Right cardiac atrium (tissue), 5 donors: ENCODE results near the gene NKIRAS1. TPM values are rescaled to one million over a fixed set of nuclear protein-coding genes. Genes with fewer than 3 reads are reported as not detected.
"Not testable (repeated sequence)": the region's sequence is repeated elsewhere in the genome, so short reads cannot be mapped to it uniquely, and the experiment has no call there.

Experiments used
- ATAC-seq, 2 donors: fragments of 200-7000 bp; cut with Tn5 transposase; one replicate each; pipeline versions ENCODE4 v1.8.0 to v1.9.1; 2020; ENCODE audit warnings: moderate library complexity in 2 of 2, mild to moderate bottlenecking in 1 of 2
- DNase-seq, 3 donors: peaks; one replicate each; pipeline ENCODE4 v3.0.0-alpha.2; 2020
- H3K27ac ChIP-seq: one replicate; pipeline ENCODE4 v1.5.1; 2013; ENCODE audit warnings: mild to moderate bottlenecking, low read length, control low read depth, moderate library complexity
- H3K27me3 ChIP-seq: one replicate; pipeline ENCODE4 v1.6.1; 2013; ENCODE audit not compliant: control insufficient read depth, insufficient read depth
- H3K4me1 ChIP-seq: one replicate; pipeline ENCODE4 v1.6.1; 2013; ENCODE audit warnings: low read length; ENCODE audit not compliant: control insufficient read depth, insufficient read depth
- H3K4me3 ChIP-seq: one replicate; pipeline ENCODE4 v1.5.1; 2013; ENCODE audit warnings: low read length, control low read depth
- H3K9me3 ChIP-seq: one replicate; pipeline ENCODE4 v1.6.1; 2013; ENCODE audit warnings: low read length; ENCODE audit not compliant: control insufficient read depth
- WGBS: extraction: QIAGEN DNeasy Blood & Tissue Kit; methylation state at CpG from one replicate; pipeline ENCODE4 v1.1.7; 2013; 5-methylcytosine and 5-hydroxymethylcytosine counted together
- intact Hi-C, 4 donors: fragments of 100-400 bp; cut with DNase I; formaldehyde crosslinking; loops; one replicate each; pipeline versions ENCODE4 v1.11.0 to v1.14.0; 2022 to 2023
- polyA plus RNA-seq: library from polyadenylated mRNA; stranded (reverse); fragments of 200-250 nt; gene quantifications from one replicate; pipeline ENCODE4 v1.2.3, GENCODE V29; 2013
- total RNA-seq, 4 donors: library from RNA; stranded (reverse); fragmentation: NEBNext Ultra II Directional; extraction: Animal tissue kit (Norgen Biotek cat#: 25700); gene quantifications; one replicate each; pipeline ENCODE4 v1.2.1, GENCODE V29; 2021
- donor health status: healthy with polysubstance abuse.
- donor health status: DM: no; HTN: yes; CAD: no.
- donor health status: DM: no; HTN: no; CAD: no.
- donor health status: DM: no; HTN: yes; CAD: no; lungs with severe emphysema.
- donor health status: DM: yes; HTN: yes; CAD: no.

Gene NKIRAS1
- total and polyA plus RNA-seq, 5 donors: 15.1 to 19.1 (median 17.2) TPM

DNA sequence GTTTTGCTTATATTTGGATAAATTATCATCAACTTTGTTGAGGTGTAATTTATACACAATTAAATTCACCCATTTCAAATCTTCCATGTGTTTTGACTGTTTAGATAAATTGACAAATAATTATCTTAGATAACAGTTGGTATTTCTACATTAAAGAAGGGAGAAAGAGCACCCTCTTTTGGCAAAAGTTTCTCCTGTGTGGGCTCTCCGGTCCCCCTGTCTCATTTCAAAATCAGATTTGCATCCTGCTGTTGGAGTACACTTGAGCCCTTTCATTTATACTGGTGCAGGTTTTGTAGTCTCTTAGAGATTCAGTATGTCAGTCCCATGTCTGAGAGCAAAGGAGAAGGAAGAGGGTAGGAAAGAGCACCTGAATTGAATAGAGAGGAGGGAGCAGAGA lies 49.4 kb downstream of the NKIRAS1 start:
- no peaks in the 10 kb centered on the region for H3K9me3 ChIP-seq
- no peak overlapping the region for H3K27ac ChIP-seq
- H3K27me3 ChIP-seq: no peaks in the 10 kb centered on the region
- H3K4me1 ChIP-seq: peaks cover 13% of the 10 kb centered on the region
- WGBS: 80% methylated on average over 1 of the region's 1 CpG
- ATAC-seq: no peak
- H3K4me3 ChIP-seq: no peak overlapping the region
- DNase-seq: no peak
- intact Hi-C loops: no loop called here

DNA sequence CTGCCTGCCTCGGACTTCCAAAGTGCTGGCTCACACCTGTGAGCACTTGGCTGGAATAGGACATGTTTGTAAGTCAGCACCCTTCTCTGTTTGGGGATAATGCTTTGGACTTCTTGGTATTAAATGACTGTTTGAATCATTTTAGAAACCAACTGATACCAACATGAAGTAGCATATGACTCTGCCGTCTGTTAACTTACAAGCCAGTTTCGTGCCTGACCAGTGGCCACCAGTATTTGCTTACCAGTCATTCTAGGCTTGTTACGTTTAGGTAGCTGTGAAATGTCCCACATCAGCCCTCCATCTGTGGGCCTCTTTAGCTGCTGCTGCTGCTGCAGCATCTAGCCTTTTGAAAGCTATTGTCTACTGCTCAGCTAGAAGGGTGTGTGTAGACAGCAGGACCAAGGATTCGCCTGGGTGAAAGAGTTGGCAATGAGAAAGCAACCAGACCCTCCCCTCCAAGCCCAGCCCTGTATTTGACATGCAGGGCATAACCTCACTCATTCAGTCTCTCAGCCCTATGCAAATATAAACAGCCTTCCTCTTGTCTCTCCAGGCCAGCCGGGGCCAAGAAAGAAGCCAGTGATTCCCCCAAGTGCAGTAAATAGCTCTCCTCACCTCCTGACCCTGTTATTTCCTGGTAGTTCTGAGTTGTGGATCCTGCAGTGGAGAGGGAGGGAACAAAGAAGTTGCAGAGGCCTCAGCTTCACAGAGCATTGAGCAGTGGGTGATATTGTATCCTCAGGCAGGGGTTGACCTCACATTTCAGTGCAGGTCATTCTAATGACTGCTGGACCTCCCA lies 51.0 kb downstream of the NKIRAS1 start:
- no peak overlapping the region for H3K4me3 ChIP-seq
- H3K4me1 ChIP-seq: peaks cover 13% of the 10 kb centered on the region
- no peaks in the 10 kb centered on the region for H3K27me3 ChIP-seq
- H3K27ac ChIP-seq: no peak overlapping the region
- H3K9me3 ChIP-seq: no peaks in the 10 kb centered on the region
- DNase-seq (no peak), ATAC-seq (peak; percentile 50 to 64)
- WGBS: 45% methylated on average over 6 of the region's 6 CpGs
- intact Hi-C loops: no loop called here

DNA sequence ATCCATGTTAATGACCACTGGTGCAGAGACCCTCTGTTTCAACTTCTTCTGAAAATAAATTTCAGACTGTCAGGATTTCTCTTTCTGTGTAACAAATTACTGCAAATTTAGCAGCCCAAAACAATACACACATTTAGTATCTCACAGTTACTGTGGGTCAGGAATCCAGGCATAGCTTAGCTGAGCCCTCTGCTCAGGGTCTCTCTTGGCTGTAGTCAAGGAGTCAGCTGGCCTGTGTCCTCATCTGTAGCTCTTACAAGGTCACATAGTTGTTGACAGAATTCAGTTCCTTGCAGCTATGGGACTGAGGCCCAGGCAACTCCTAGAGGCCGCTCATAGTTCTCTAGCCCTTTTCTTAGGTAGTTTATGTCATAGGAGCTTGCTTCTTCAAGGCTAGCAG lies 51.9 kb downstream of the NKIRAS1 start:
- Histone ChIP-seq H3K9me3 (no peaks in the 10 kb centered on the region), H3K4me3 (no peak overlapping the region), H3K27me3 (no peaks in the 10 kb centered on the region), H3K27ac (no peak overlapping the region), H3K4me1 (peaks cover 9% of the 10 kb centered on the region)
- intact Hi-C loops: no loop called here
- 58% methylated on average over 1 of the region's 1 CpG for WGBS
- ATAC-seq (peak; percentile 48 to 75), DNase-seq (no peak)

DNA sequence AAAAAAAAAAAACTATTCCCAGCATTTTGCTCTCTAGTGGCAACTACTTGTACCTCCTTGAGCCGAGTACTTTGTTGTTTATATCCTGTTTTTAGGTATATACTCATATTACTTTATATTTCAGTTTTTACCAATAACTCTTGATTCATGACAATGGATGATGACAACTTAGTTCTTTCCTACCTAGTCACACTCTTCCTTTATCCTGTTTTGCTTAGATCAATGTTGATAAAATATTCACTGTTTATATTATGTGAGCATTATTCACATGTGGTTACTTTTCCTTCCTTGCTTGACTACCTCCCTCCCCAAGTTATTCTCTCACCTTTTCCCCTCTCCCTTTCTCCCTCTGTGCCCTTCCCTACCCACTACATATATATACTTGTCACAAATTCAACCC lies 53.7 kb downstream of the NKIRAS1 start:
- Histone ChIP-seq H3K9me3 (no peaks in the 10 kb centered on the region), H3K27me3 (no peaks in the 10 kb centered on the region), H3K4me3 (no peak overlapping the region), H3K4me1 (peaks cover 13% of the 10 kb centered on the region), H3K27ac (no peak overlapping the region)
- WGBS: 75% methylated on average over 1 of the region's 1 CpG
- intact Hi-C loops: no loop called here
- ATAC-seq (no peak), DNase-seq (no peak)

DNA sequence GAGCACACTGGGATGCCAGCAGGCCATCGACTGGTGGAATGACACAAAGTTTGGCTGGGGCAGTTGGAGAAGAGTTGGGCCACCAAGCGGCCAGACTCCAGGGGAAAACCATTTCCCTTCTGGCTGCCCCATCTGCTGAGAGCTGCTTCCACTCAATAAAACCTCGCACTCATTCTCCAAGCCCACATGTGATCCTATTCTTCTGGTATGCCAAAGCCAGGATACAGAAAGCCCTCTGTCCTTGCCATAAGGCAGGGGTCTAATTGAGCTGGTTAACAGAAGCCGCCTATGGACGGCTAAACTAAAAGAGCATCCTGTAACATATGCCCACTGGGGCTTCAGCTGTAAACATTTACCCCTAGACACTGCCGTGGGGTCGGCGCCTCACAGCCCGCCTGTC lies 55.1 kb downstream of the NKIRAS1 start:
- Histone ChIP-seq H3K4me1 (peaks cover 15% of the 10 kb centered on the region), H3K27ac (no peak overlapping the region), H3K4me3 (no peak overlapping the region), H3K27me3 (no peaks in the 10 kb centered on the region), H3K9me3 (no peaks in the 10 kb centered on the region)
- WGBS: 92% methylated on average over 9 of the region's 9 CpGs
- intact Hi-C loops: no loop called here
- DNase-seq: no peak
- ATAC-seq: no peak

DNA sequence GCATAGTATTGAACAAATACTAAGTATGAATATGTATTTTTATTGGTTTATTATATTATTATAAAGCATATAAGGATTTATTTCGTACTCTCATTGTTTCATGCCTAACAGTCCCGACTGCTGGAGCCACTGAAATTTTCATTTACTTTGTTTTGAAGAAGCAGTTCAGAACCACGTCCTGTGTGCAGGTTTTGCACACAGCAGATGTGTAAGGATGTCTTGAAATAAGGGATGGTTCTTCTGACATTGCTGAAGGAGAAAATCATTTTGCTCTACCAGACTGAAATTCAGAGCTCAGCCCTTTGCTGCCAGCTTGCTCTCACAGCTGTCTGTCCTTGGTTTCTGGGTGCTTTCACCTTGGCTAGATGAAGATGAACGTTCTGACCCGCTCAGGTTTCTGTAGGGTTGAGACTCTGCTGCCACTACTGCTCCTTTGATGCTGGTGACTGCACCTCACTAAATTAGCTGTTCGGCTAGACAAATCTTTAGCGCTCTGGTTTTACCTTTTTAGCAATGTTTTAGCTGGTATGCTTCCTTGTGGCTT lies 56.9 kb downstream of the NKIRAS1 start:
- no peak for DNase-seq
- Histone ChIP-seq H3K27me3 (no peaks in the 10 kb centered on the region), H3K9me3 (no peaks in the 10 kb centered on the region), H3K4me1 (peaks cover 9% of the 10 kb centered on the region), H3K27ac (no peak overlapping the region), H3K4me3 (no peak overlapping the region)
- 96% methylated on average over 7 of the region's 7 CpGs for WGBS
- intact Hi-C loops: no loop called here
- no peak for ATAC-seq

DNA sequence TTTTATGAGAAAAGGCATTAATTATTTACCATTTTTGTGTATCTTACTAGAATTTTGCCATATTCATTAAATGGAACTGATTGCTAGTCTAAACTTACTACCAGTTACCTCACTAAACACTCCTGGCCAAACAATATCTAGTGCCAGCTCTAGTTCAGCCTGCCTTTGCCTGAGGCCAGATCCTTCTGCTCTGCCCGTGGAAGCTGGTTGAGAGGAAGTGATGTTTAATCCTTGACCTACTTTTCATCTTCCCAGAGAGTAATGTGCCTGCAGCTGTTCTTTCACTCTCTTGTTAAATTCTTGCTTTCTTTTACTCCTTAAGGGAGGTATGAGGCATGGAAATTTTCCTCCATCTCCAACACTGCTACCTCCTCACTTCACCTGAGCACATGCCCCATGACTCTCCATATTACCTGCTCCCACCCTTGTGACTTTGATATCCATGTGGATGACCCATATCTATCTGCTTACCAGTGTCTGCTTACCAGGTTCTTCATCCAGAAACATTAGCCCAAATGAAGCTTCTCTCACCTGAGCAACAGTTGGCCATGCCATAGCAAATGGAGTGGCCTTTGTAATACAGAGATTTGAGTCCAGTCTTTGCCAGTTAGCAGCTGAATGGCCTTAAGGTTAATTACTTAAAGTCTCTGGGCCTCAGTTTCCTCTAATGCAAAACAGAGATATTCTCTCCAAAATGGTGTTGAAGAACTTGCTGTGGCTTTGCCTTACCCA lies 57.6 kb downstream of the NKIRAS1 start:
- DNase-seq (no peak), ATAC-seq (peak; percentile 69 to 73)
- Histone ChIP-seq H3K27me3 (no peaks in the 10 kb centered on the region), H3K9me3 (no peaks in the 10 kb centered on the region), H3K4me3 (no peak overlapping the region), H3K4me1 (peaks cover 7% of the 10 kb centered on the region), H3K27ac (no peak overlapping the region)
- WGBS: 8% methylated on average over 1 of the region's 1 CpG
- intact Hi-C loops: no loop called here

DNA sequence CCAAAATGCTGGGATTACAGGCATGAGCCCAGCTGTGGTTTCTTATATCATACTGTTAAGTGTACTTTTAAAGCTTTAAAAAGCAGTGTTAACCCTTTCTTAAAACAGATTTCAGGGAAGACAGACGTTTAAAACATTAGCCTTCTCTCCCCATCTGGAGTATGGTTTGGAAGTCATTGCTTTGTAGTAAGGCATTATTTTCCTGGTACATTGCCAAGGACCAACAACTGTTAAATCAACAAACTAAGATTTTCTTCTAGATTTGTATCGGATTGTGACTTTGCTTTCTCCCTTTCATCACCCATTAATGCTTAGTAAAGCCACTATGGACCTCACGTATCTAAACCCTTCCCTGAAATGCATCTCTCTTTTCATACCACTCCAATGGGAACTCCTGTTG lies 60.5 kb downstream of the NKIRAS1 start:
- ATAC-seq (no peak), DNase-seq (no peak)
- Histone ChIP-seq H3K4me1 (peaks cover 7% of the 10 kb centered on the region), H3K4me3 (no peak overlapping the region), H3K9me3 (no peaks in the 10 kb centered on the region), H3K27me3 (no peaks in the 10 kb centered on the region), H3K27ac (no peak overlapping the region)
- intact Hi-C loops: no loop called here
- WGBS: 59% methylated on average over 3 of the region's 3 CpGs

DNA sequence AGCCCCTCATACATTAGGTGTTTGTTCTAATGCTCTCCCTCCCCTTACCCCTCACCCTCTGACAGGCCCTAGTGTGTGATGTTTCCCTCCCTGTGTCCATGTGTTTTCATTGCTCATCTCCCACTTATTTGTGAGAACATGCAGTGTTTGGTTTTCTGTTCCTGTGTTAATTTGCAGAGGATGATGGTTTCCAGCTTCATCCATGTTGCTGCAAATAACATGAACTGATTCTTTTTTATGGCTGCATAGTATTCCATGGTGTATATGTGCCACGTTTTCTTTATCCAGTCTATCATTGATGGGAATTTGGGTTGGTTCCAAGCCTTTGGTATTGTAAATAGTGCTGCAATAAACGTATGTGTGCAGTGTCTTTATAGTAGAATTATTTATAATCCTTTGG lies 67.3 kb downstream of the NKIRAS1 start:
- H3K27me3 ChIP-seq, intact Hi-C loops, H3K9me3 ChIP-seq, DNase-seq, H3K4me1 ChIP-seq, H3K4me3 ChIP-seq, H3K27ac ChIP-seq, ATAC-seq: not testable (repeated sequence)
- 86% methylated on average over 2 of the region's 2 CpGs for WGBS

DNA sequence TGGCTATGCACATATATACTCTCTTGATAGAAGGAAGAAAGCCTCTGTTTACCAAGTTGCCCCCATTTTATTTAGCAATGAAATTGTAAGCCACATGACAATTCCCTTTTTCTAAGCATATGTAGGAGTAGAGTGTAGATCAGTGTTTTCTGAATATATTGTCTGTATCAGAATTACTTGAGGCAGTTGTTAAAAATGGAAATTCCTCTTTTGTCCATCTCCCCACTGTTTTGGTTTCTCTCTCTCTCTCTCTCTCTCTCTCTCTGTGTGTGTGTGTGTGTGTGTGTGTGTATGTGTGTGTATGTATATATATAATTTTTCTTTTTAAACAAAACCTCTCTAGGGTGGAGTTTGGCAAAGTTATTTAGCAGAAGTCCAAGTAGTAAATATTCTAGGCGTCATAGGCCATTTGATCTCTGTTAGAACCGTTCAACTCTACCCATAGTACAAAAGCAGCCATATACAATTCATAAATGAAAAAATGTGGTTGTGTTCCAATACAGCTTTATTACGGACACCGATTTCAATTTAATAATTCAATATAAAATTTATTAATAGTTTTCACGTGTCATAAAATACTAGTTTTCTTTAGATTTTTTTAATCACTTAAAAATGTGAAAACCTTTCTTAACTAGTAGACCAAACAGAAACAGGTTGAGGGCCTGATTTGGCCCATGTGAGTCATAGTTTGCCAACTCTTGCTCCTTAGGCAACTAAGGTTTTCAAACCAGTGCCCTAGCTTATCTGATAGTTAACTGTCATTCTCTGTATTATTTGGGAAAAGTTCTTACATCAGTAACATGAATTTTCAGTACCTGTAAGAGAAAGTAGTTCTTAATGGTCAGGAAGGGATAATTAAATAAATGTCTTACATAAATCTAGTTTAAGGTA lies 71.2 kb downstream of the NKIRAS1 start:
- DNase-seq (no peak), ATAC-seq (no peak)
- Histone ChIP-seq H3K4me1 (no peaks in the 10 kb centered on the region), H3K27me3 (no peaks in the 10 kb centered on the region), H3K9me3 (no peaks in the 10 kb centered on the region), H3K4me3 (no peak overlapping the region), H3K27ac (no peak overlapping the region)
- 88% methylated on average over 5 of the region's 5 CpGs for WGBS
- intact Hi-C loops: no loop called here
